B cell (primary cell): ENCODE results near the gene CCDC183. TPM values are rescaled to one million over a fixed set of nuclear protein-coding genes. Genes with fewer than 3 reads are reported as not detected.
A peak's percentile ranks its signal among the peaks of the same experiment; 100 is the strongest.
"Not testable (repeated sequence)": the region's sequence is repeated elsewhere in the genome, so short reads cannot be mapped to it uniquely, and the experiment has no call there.

ENCODE experiments used
- ATAC-seq: fragments of 200-7000 bp; cut with Tn5 transposase; one replicate; pipeline ENCODE4 v1.10.0; 2021; ENCODE audit warnings: low read depth, mild to moderate bottlenecking, moderate number of reproducible peaks, moderate library complexity
- CTCF ChIA-PET: fragments of 350-600 bp; sonication (Branson Sonifier 250); formaldehyde crosslinking; loops from one replicate; lab custom pipeline; 2021; ENCODE audit warnings: antibody characterized with exemption, inconsistent platforms; lab: Charles Lee
- POLR2A ChIA-PET: fragments of 350-600 bp; sonication (Branson Sonifier 250); formaldehyde crosslinking; loops from one replicate; lab custom pipeline; 2021; ENCODE audit warnings: antibody characterized with exemption; lab: Charles Lee
- DNase-seq: peaks from one replicate; pipeline ENCODE4 v3.0.0; 2013
- H2AFZ ChIP-seq: 2 replicates; pipeline ENCODE4 v1.6.1; 2012; ENCODE audit warnings: mild to moderate bottlenecking, low read depth, low read length; ENCODE audit not compliant: insufficient read depth, poor library complexity, severe bottlenecking
- H3K27ac ChIP-seq, 2 donors: 1 replicate in 1 of 2; 2 replicates in 1 of 2; pipeline ENCODE4 v1.5.1; 2012 to 2013; ENCODE audit warnings: low read length in 2 of 2, mild to moderate bottlenecking in 2 of 2, moderate library complexity in 1 of 2
- H3K27me3 ChIP-seq, 4 experiments: fragments of 200-600 bp in 1 of 4; sonication (generic) in 1 of 4; replicated peaks in 1 of 4; 1 replicate in 2 of 4; 2 replicates in 2 of 4; pipeline versions ENCODE4 v1.6.1 to v1.7.0; 2013 to 2016; ENCODE audit warnings: low read length in 3 of 4, mild to moderate bottlenecking in 2 of 4, mixed read lengths in 1 of 4, moderate library complexity in 1 of 4; ENCODE audit not compliant: insufficient read depth in 4 of 4, control insufficient read depth in 3 of 4; ENCODE audit errors: control extremely low read depth in 1 of 4
- H3K36me3 ChIP-seq, 2 experiments: replicated peaks in 1 of 2; 1 replicate in 1 of 2; 2 replicates in 1 of 2; pipeline versions ENCODE4 v1.6.1 to v1.7.1; 2013; ENCODE audit warnings: low read length in 1 of 2; ENCODE audit not compliant: insufficient read depth in 2 of 2, control insufficient read depth in 1 of 2; ENCODE audit errors: control extremely low read depth in 1 of 2, extremely low read depth in 1 of 2
- H3K4me1 ChIP-seq, 2 donors: fragments of 200-600 bp in 1 of 2; sonication (generic) in 1 of 2; 1 replicate in 1 of 2; 2 replicates in 1 of 2; pipeline versions ENCODE4 v1.5.1 to v1.6.1; 2013 to 2017; ENCODE audit warnings: low read length in 2 of 2; ENCODE audit not compliant: control insufficient read depth in 2 of 2, insufficient read depth in 2 of 2
- H3K4me2 ChIP-seq: replicated peaks from 2 replicates; pipeline ENCODE3; 2012; ENCODE audit warnings: mild to moderate bottlenecking, low read depth, low read length; ENCODE audit not compliant: poor library complexity, severe bottlenecking
- H3K4me3 ChIP-seq, 5 experiments: fragments of 200-600 bp in 1 of 5; sonication (generic) in 1 of 5; 1 replicate in 3 of 5; 2 replicates in 2 of 5; pipeline versions ENCODE4 v1.5.1 to v1.7.0; 2011 to 2016; ENCODE audit warnings: low read length in 4 of 5, mild to moderate bottlenecking in 4 of 5, low read depth in 2 of 5, control low read depth in 1 of 5, moderate library complexity in 1 of 5; ENCODE audit not compliant: insufficient read depth in 1 of 5; ENCODE audit errors: control extremely low read depth in 1 of 5, extremely low read depth in 1 of 5
- H3K79me2 ChIP-seq: fragments of 200-600 bp; sonication (generic); one replicate; pipeline ENCODE4 v1.6.0; 2016; ENCODE audit warnings: low read length; ENCODE audit not compliant: control insufficient read depth, insufficient read depth
- H3K9ac ChIP-seq: fragments of 200-600 bp; sonication (generic); 2 replicates; pipeline ENCODE4 v1.6.1; 2017; ENCODE audit warnings: mild to moderate bottlenecking, low read length, moderate library complexity
- H3K9me3 ChIP-seq, 3 donors: one replicate each; pipeline versions ENCODE4 v1.6.1 to v1.7.1; 2013; ENCODE audit warnings: low read length in 2 of 3; ENCODE audit not compliant: control insufficient read depth in 2 of 3, insufficient read depth in 1 of 3; ENCODE audit errors: control extremely low read depth in 1 of 3
- H4K20me1 ChIP-seq: 2 replicates; pipeline ENCODE4 v1.6.0; 2012; ENCODE audit warnings: mild to moderate bottlenecking, low read length; ENCODE audit not compliant: insufficient read depth, control insufficient read depth, poor library complexity, severe bottlenecking
- H3K27ac Mint-ChIP-seq: one replicate; pipeline ENCODE4 v1.8.0; 2021; ENCODE audit warnings: mixed read lengths
- H3K27me3 Mint-ChIP-seq: one replicate; pipeline ENCODE4 v1.8.0; 2021; ENCODE audit warnings: mixed read lengths
- H3K4me1 Mint-ChIP-seq: one replicate; pipeline ENCODE4 v1.8.0; 2021; ENCODE audit warnings: mixed read lengths
- H3K4me3 Mint-ChIP-seq: one replicate; pipeline ENCODE4 v1.8.0; 2021; ENCODE audit warnings: mixed read lengths
- H3K9me3 Mint-ChIP-seq: one replicate; pipeline ENCODE4 v1.8.0; 2022; ENCODE audit warnings: mixed read lengths; ENCODE audit not compliant: insufficient read depth
- EZH2 ChIP-seq: IDR thresholded peaks from 2 replicates; pipeline ENCODE4 v1.6.1; 2012; ENCODE audit warnings: borderline replicate concordance, low read depth, mild to moderate bottlenecking, moderate library complexity, low read length; ENCODE audit not compliant: insufficient read depth, poor library complexity, severe bottlenecking
- WGBS: methylation state at CpG from one replicate; pipeline ENCODE4 v1.1.5; 2013; ENCODE audit warnings: missing lambda C conversion rate; ENCODE audit not compliant: insufficient coverage; 5-methylcytosine and 5-hydroxymethylcytosine counted together
- intact Hi-C: fragments of 100-400 bp; cut with micrococcal nuclease; formaldehyde crosslinking; loops from one replicate; pipeline ENCODE4 v1.10.0; 2022
- polyA plus RNA-seq: library from polyadenylated mRNA; depleted of rRNA; stranded (reverse); fragments of >200 nt; gene quantifications from 2 replicates; pipeline ENCODE4 v1.2.3, GENCODE V29; 2012
- total RNA-seq, 2 donors: library from RNA; stranded (reverse); fragments of 120-200 nt in 1 of 2; gene quantifications; 1 replicate in 1 of 2; 2 replicates in 1 of 2; pipeline versions ENCODE4 v1.2.3 to v1.2.4, GENCODE V29; 2013 to 2022
- TF ChIP-seq, protein P1 (sequence below): fragments of 200-600 bp; IDR thresholded peaks from one replicate; pipeline ENCODE4 v1.8.0; 2022; ENCODE audit warnings: antibody characterized with exemption, mild to moderate bottlenecking

CCDC183 gene
- total and polyA plus RNA-seq, 2 donors (not counting 1 experiment from before 2014, with no cell fraction given) = 1.8 to 4.9 TPM

DNA sequence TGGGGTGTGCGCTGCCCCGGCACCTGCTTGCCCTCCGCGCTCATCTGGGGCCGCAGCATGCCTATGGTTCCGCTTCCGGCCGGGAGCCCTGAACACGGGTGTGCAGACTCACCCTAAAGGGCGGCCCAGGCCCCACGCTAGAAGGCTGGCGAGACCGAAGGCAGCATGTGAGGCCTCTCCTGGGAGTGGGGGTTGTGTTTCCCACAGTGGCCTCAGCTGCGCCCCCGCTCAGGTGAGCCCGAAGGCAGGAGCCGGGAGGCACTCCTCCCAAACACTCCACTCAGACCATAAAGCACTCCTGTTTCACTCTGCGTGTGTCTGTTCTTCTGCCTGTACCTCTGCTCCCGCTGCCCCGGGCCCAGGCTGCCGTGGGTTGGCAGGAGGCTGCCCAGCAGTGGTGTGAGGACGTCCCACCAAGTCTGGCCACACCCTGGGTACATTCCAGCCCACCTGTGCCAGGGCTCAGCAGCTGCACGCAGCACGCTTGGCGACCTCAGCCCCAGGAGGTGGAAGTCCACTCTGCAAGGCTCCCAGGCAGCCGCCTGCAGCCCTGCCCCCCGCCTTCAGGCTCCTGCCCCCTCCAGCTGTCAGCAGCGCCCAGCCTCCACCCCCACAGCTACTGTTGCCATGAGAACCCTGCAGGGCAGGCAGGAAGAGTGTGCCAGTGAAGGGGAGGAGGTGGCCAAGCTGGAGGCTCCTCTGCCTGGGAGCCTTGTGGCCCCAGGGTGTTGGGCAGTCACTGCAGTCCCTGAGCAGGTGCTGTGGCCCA, 44.9 kb downstream of the CCDC183 start:
- Histone ChIP-seq H3K9me3 (peaks cover 0 to 14% (median 0%) of the 10 kb centered on the region in 3 donors), H3K79me2 (no peaks in the 10 kb centered on the region), H3K4me3 (no peak overlapping the region), H3K27ac (no peak overlapping the region), H2AFZ (no peak overlapping the region), H3K9ac (no peak overlapping the region), H4K20me1 (peaks cover 24% of the 10 kb centered on the region), H3K4me1 (peaks cover 20 to 30% of the 10 kb centered on the region in 2 donors), H3K36me3 (no peaks in the 10 kb centered on the region), H3K4me2 (no peak overlapping the region), H3K27me3 (peaks cover 0 to 20% (median 3%) of the 10 kb centered on the region in 4 experiments)
- no peak for DNase-seq
- H3K4me1 Mint-ChIP-seq = peaks cover 11% of the 10 kb centered on the region
- ChIA-PET POLR2A (no interaction called here), CTCF (interaction anchor here (1.1 to 3.6 kb wide), 7 partner anchors 34 to 194 kb away, joined by 4 to 29 read pairs (median 6); partner anchors contain the start of genes CLIC3, FBXW5 and RABL6)
- no peaks in the 10 kb centered on the region for H3K9me3 Mint-ChIP-seq
- no peak for ATAC-seq
- H3K27me3 Mint-ChIP-seq = no peaks in the 10 kb centered on the region
- intact Hi-C loops = no loop called here
- no peak for TF ChIP-seq EZH2
- TF ChIP-seq, protein P1, sequence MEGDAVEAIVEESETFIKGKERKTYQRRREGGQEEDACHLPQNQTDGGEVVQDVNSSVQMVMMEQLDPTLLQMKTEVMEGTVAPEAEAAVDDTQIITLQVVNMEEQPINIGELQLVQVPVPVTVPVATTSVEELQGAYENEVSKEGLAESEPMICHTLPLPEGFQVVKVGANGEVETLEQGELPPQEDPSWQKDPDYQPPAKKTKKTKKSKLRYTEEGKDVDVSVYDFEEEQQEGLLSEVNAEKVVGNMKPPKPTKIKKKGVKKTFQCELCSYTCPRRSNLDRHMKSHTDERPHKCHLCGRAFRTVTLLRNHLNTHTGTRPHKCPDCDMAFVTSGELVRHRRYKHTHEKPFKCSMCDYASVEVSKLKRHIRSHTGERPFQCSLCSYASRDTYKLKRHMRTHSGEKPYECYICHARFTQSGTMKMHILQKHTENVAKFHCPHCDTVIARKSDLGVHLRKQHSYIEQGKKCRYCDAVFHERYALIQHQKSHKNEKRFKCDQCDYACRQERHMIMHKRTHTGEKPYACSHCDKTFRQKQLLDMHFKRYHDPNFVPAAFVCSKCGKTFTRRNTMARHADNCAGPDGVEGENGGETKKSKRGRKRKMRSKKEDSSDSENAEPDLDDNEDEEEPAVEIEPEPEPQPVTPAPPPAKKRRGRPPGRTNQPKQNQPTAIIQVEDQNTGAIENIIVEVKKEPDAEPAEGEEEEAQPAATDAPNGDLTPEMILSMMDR = no peak
- H3K27ac Mint-ChIP-seq = no peak overlapping the region
- WGBS = 95% methylated on average over 24 of the region's 28 CpGs
- H3K4me3 Mint-ChIP-seq = no peak overlapping the region

DNA sequence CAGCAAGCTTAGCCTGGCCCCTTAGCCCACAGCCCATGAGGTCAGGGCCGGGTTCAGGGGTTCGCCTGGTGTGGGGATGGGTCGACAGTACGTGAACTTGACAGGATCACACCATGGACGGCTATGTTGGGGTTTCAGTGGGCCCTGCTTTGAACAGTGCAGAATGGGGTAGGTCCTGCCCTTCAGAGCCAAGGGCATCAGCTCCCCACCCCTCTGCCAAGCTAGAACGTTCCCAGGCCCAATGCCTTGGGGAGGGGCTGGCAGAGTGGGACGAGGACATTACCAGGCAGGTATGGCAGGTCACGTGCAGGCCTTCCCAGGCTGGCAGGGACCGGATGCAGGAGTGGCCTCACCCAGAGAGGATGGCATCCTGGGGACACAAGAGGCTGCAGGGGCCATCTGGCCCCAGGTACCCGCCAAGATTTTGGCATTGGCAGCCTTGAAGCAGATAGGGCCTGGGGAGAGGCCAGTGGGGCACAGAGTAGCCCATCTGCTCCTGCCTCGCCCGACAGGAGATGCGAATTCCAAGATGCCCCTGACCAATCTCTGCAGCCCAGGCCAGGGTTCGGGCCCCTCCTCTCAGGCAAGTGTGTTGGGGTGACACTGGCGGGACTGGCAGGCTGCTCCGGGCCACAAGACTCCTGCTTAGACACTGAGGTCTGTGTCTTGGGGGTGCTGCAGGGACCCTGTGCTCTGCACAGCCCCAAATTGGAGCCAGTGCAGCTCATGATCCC, 45.7 kb downstream of the CCDC183 start:
- ChIA-PET POLR2A (interaction anchor here (0.6 to 1.8 kb wide), 6 partner anchors 9 to 834 kb away, joined by 3 to 6 read pairs (median 3); partner anchors contain the start of genes PAXX, RABL6 and TUBB4B), CTCF (interaction anchor here (0.6 to 3.6 kb wide), 37 partner anchors 10 to 229 kb away, joined by 3 to 29 read pairs (median 5); partner anchors contain the start of genes ABCA2, CLIC3, EDF1 and FBXW5)
- WGBS = 74% methylated on average over 16 of the region's 16 CpGs
- H2AFZ ChIP-seq, H3K27ac ChIP-seq, ATAC-seq, H3K27me3 Mint-ChIP-seq, H3K79me2 ChIP-seq, H3K9me3 Mint-ChIP-seq, H3K36me3 ChIP-seq, DNase-seq: not testable (repeated sequence)
- H3K4me3 Mint-ChIP-seq = peak overlapping the region; percentile 92
- H3K27ac Mint-ChIP-seq = peak overlapping the region; percentile 81
- peak overlapping the region in 4 of 5 experiments; percentile 66 to 84 (median 74) for H3K4me3 ChIP-seq
- H3K9ac ChIP-seq = peak overlapping the region; percentile 87
- H3K9me3 ChIP-seq = peaks cover 0 to 19% (median 0%) of the 10 kb centered on the region in 3 donors
- H3K4me1 Mint-ChIP-seq = peaks cover 14% of the 10 kb centered on the region
- H3K4me2 ChIP-seq = peak overlapping the region; percentile 89
- H3K4me1 ChIP-seq = peaks cover 26 to 34% of the 10 kb centered on the region in 2 donors
- H4K20me1 ChIP-seq = peaks cover 24% of the 10 kb centered on the region
- H3K27me3 ChIP-seq = peaks cover 0 to 25% (median 6%) of the 10 kb centered on the region in 4 experiments
- intact Hi-C loops = loop anchor here (1.0 to 2.0 kb wide), 3 partner anchors 35 to 193 kb away; partner anchors contain the start of gene RABL6
